GM12872 (cell line): ENCODE measurements around the gene NRG2.

Experiments used
- CTCF ChIP-seq: IDR thresholded peaks from 3 replicates; pipeline ENCODE4 v1.5.1; 2011; ENCODE audit warnings: low read depth, mild to moderate bottlenecking, low read length, moderate library complexity; ENCODE audit not compliant: insufficient read depth

NRG2 gene

GRCh38 chr5:139975306-139975705 is 67.8 kb downstream of the NRG2 start:
- no peak for TF ChIP-seq CTCF

GRCh38 chr5:139974661-139975060 is 68.4 kb downstream of the NRG2 start:
- no peak for TF ChIP-seq CTCF

GRCh38 chr5:139971202-139971725 is 71.8 kb downstream of the NRG2 start:
- no peak for TF ChIP-seq CTCF

- TF ChIP-seq CTCF: no peak
Observed at GRCh38 chr5:139969318-139969717, 73.8 kb downstream of the NRG2 start.

- TF ChIP-seq CTCF: peak; percentile 100
Observed at GRCh38 chr5:139968547-139969261, 74.4 kb downstream of the NRG2 start.

GRCh38 chr5:139967353-139967752 is 75.7 kb downstream of the NRG2 start:
- TF ChIP-seq CTCF: no peak

GRCh38 chr5:139966856-139967255 is 76.2 kb downstream of the NRG2 start:
- no peak for TF ChIP-seq CTCF
